Activated CD8-positive, alpha-beta T cell treated with anti-CD3 and anti-CD28 coated beads, Interleukin-2, amount 10 ng/mL, durations not matched to agents 7 days and 5 days (primary cell): Measurements from ENCODE around the gene TP73. TPM values are rescaled to one million over a fixed set of nuclear protein-coding genes. Genes with fewer than 3 reads are reported as not detected.

Source experiments
- ATAC-seq: fragments of 150-1000 bp; cut with Tn5 transposase; one replicate; pipeline ENCODE4 v1.10.0; 2021; ENCODE audit warnings: moderate library complexity
- CTCF ChIA-PET: fragments of 350-600 bp; sonication (Branson Sonifier 250); formaldehyde crosslinking; loops from one replicate; lab custom pipeline; 2021; ENCODE audit warnings: antibody characterized with exemption; lab: Charles Lee
- POLR2A ChIA-PET: fragments of 350-600 bp; sonication (Branson Sonifier 250); formaldehyde crosslinking; loops from one replicate; lab custom pipeline; 2021; ENCODE audit warnings: antibody characterized with exemption; lab: Charles Lee
- DNase-seq: peaks from one replicate; pipeline ENCODE4 v3.0.0-alpha.2; 2020
- H3K27ac Mint-ChIP-seq: one replicate; pipeline ENCODE4 v1.8.0; 2021; ENCODE audit warnings: mild to moderate bottlenecking, mixed read lengths
- H3K27me3 Mint-ChIP-seq: one replicate; pipeline ENCODE4 v1.8.0; 2021; ENCODE audit warnings: low read depth, mixed read lengths
- H3K36me3 Mint-ChIP-seq: one replicate; pipeline ENCODE4 v1.8.0; 2021; ENCODE audit warnings: low read depth, mixed read lengths
- H3K4me1 Mint-ChIP-seq: one replicate; pipeline ENCODE4 v1.8.0; 2021; ENCODE audit warnings: low read depth, mixed read lengths
- H3K4me3 Mint-ChIP-seq: one replicate; pipeline ENCODE4 v1.8.0; 2021; ENCODE audit warnings: mild to moderate bottlenecking, mixed read lengths
- H3K9me3 Mint-ChIP-seq: one replicate; pipeline ENCODE4 v1.8.0; 2022; ENCODE audit warnings: mixed read lengths; ENCODE audit not compliant: insufficient read depth
- total RNA-seq, 2 experiments: library from RNA; stranded (reverse); gene quantifications; one replicate each; pipeline ENCODE4 v1.2.3, GENCODE V29; 2021

The TP73 gene
- total RNA-seq, 2 experiments from 2014 or later = 1.3 to 1.4 TPM

- DNase-seq (no peak), ATAC-seq (no peak)
- Mint-ChIP-seq H3K36me3 (peaks cover 10% of the 10 kb centered on the region), H3K27me3 (peaks cover 28% of the 10 kb centered on the region), H3K4me1 (peaks cover 24% of the 10 kb centered on the region), H3K27ac (peak overlapping the region; percentile 66), H3K4me3 (peak overlapping the region; percentile 80), H3K9me3 (no peaks in the 10 kb centered on the region)
- ChIA-PET POLR2A (interaction anchor here (0.9 kb wide), 1 partner anchor 12 kb away, joined by 3 read pairs; no protein-coding TSS in a partner anchor), CTCF (no interaction called here)
Measured at GRCh38 chr1:3650248-3651025, 1.9 kb upstream of the TP73 start.

- no peak for DNase-seq
- ATAC-seq = no peak
- Mint-ChIP-seq H3K27me3 (peaks cover 33% of the 10 kb centered on the region), H3K36me3 (peaks cover 7% of the 10 kb centered on the region), H3K4me3 (peak overlapping the region; percentile 12), H3K27ac (no peak overlapping the region), H3K9me3 (no peaks in the 10 kb centered on the region), H3K4me1 (peaks cover 27% of the 10 kb centered on the region)
- ChIA-PET POLR2A (no interaction called here), CTCF (interaction anchor here (0.9 kb wide), 1 partner anchor 73 kb away, joined by 3 read pairs; no protein-coding TSS in a partner anchor)
Measured at GRCh38 chr1:3651026-3651929, 1.0 kb upstream of the TP73 start.

DNA sequence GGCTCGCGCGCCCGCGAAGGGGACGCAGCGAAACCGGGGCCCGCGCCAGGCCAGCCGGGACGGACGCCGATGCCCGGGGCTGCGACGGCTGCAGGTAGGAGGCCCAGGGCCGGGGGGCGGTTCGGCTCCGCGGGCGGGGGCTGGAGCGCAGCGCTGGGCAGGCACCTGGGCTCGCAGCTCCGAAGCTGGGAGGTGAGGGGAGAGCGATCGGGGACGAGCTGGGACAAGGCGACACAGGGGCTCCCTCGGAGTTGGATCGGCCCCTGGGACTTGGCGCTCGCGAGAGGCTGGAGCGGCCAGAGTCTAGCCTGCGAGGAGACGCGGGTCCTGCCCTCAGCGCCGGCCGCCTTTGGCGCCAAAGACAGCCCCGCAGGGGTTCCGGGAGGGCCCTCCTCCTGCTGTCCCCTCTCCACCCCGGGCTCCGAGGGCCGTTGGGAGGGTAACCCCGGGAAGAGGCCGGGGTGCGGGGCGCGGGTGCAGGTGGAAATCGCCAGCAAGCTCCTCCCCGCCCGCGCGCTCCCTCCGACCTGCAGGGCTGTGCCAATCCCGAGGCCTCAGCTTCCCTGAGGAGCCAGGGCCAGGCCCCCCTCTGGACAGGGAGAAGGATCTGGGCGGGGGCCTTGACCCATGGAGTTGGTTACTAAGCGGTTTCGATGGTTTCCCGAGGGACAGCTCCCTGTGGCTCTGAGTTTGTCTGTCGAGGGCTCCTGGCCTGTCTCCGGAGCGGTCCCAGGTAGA is 401 bp downstream of the TP73 start:
- H3K36me3 Mint-ChIP-seq = peaks cover 2% of the 10 kb centered on the region

GRCh38 chr1:3653286-3653618 is 936 bp downstream of the TP73 start:
- H3K4me1 Mint-ChIP-seq = peaks cover 24% of the 10 kb centered on the region
- no peaks in the 10 kb centered on the region for H3K9me3 Mint-ChIP-seq
- peaks cover 2% of the 10 kb centered on the region for H3K36me3 Mint-ChIP-seq
- DNase-seq = no peak
- ATAC-seq = no peak
- ChIA-PET CTCF (interaction anchor here (1.1 kb wide), 1 partner anchor 30 kb away, joined by 3 read pairs; no protein-coding TSS in a partner anchor), POLR2A (interaction anchor here (0.6 kb wide), 1 partner anchor 75 kb away, joined by 3 read pairs; no protein-coding TSS in a partner anchor)
- no peak overlapping the region for H3K27ac Mint-ChIP-seq
- H3K4me3 Mint-ChIP-seq = no peak overlapping the region
- peaks cover 34% of the 10 kb centered on the region for H3K27me3 Mint-ChIP-seq

More for the DNA sequence above, 401 bp downstream of the TP73 start:
- H3K4me3 Mint-ChIP-seq = no peak overlapping the region
- no peaks in the 10 kb centered on the region for H3K9me3 Mint-ChIP-seq
- no peak for DNase-seq
- ChIA-PET POLR2A (no interaction called here), CTCF (no interaction called here)
- no peak for ATAC-seq
- H3K27me3 Mint-ChIP-seq = peaks cover 33% of the 10 kb centered on the region
- H3K27ac Mint-ChIP-seq = no peak overlapping the region
- peaks cover 29% of the 10 kb centered on the region for H3K4me1 Mint-ChIP-seq

DNA sequence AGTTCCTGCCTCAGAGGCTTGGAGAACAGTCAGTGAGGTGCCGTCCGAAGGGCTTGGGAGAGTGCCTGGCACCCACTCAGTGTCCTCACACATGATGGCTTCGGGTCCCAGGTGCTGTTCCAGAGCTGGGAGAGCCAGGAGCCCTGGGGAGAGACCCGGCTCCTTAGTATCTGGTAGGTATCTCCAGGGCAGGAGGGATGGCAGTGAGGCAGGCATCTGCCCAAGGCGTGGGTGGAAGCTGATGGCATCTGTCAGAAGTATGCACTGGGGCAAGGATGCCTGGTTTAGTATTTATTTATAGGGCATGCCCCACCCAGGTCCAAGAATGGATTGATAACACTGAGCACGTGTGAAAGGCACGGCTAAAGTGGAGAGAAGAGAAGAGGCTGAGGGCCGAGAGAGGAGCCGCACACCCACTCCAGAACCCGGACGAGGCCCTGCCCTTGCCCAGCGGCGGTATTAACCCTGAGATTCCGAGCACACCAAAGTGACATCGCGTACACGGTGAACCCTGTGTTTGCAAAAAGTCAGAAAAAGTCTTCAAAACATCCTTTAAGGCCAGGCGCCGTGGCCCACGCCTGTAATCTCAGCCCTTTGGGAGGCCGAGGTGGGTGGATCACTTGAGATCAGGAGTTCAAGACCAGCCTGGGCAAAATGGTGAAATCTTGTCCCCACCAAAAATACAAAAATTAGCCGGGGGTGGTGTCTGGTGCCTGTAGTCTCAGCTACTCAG is 2.4 kb downstream of the TP73 start:
- no peaks in the 10 kb centered on the region for H3K36me3 Mint-ChIP-seq
- POLR2A ChIA-PET = no interaction called here
- H3K4me1 Mint-ChIP-seq = peaks cover 14% of the 10 kb centered on the region
- ATAC-seq (no peak), DNase-seq (no peak)
- H3K4me3 Mint-ChIP-seq = no peak overlapping the region
- CTCF ChIA-PET = interaction anchor here (1.1 kb wide), 1 partner anchor 32 kb away, joined by 3 read pairs; no protein-coding TSS in a partner anchor
- no peak overlapping the region for H3K27ac Mint-ChIP-seq
- H3K9me3 Mint-ChIP-seq = no peaks in the 10 kb centered on the region
- peaks cover 39% of the 10 kb centered on the region for H3K27me3 Mint-ChIP-seq

- peaks cover 12% of the 10 kb centered on the region for H3K4me1 Mint-ChIP-seq
- peaks cover 28% of the 10 kb centered on the region for H3K27me3 Mint-ChIP-seq
- no peak for ATAC-seq
- no peaks in the 10 kb centered on the region for H3K9me3 Mint-ChIP-seq
- CTCF ChIA-PET = no interaction called here
- no peak overlapping the region for H3K27ac Mint-ChIP-seq
- H3K36me3 Mint-ChIP-seq = no peaks in the 10 kb centered on the region
- peak; percentile 31 for DNase-seq
- POLR2A ChIA-PET = no interaction called here
- H3K4me3 Mint-ChIP-seq = no peak overlapping the region
Measured at GRCh38 chr1:3656450-3657095, 4.3 kb downstream of the TP73 start.

- Mint-ChIP-seq H3K4me3 (no peak overlapping the region), H3K9me3 (no peaks in the 10 kb centered on the region), H3K27ac (no peak overlapping the region), H3K27me3 (peaks cover 28% of the 10 kb centered on the region), H3K36me3 (no peaks in the 10 kb centered on the region), H3K4me1 (peaks cover 12% of the 10 kb centered on the region)
- CTCF ChIA-PET = no interaction called here
- POLR2A ChIA-PET = no interaction called here
- DNase-seq (no peak), ATAC-seq (no peak)
Measured at GRCh38 chr1:3657096-3657475, 4.8 kb downstream of the TP73 start.

GRCh38 chr1:3657578-3658230 is 5.4 kb downstream of the TP73 start:
- H3K4me3 Mint-ChIP-seq = no peak overlapping the region
- H3K27ac Mint-ChIP-seq = no peak overlapping the region
- H3K36me3 Mint-ChIP-seq = no peaks in the 10 kb centered on the region
- H3K4me1 Mint-ChIP-seq = peaks cover 12% of the 10 kb centered on the region
- no peak for DNase-seq
- POLR2A ChIA-PET = no interaction called here
- CTCF ChIA-PET = interaction anchor here (1.0 kb wide), 1 partner anchor 39 kb away, joined by 4 read pairs; no protein-coding TSS in a partner anchor
- ATAC-seq = no peak
- H3K27me3 Mint-ChIP-seq = peaks cover 28% of the 10 kb centered on the region
- H3K9me3 Mint-ChIP-seq = no peaks in the 10 kb centered on the region

- ChIA-PET POLR2A (no interaction called here), CTCF (interaction anchor here (1.0 kb wide), 1 partner anchor 39 kb away, joined by 4 read pairs; no protein-coding TSS in a partner anchor)
- no peak for ATAC-seq
Measured at GRCh38 chr1:3658231-3658615, 5.9 kb downstream of the TP73 start.

GRCh38 chr1:3659093-3659492 is 6.8 kb downstream of the TP73 start:
- no peak for DNase-seq
- Mint-ChIP-seq H3K9me3 (no peaks in the 10 kb centered on the region), H3K36me3 (no peaks in the 10 kb centered on the region), H3K27me3 (peaks cover 19% of the 10 kb centered on the region), H3K27ac (no peak overlapping the region), H3K4me1 (peaks cover 12% of the 10 kb centered on the region), H3K4me3 (no peak overlapping the region)
- POLR2A ChIA-PET = interaction anchor here (0.6 kb wide), 1 partner anchor 407 kb away, joined by 4 read pairs; no protein-coding TSS in a partner anchor
- no peak for ATAC-seq
- CTCF ChIA-PET = interaction anchor here (1.0 kb wide), 1 partner anchor 40 kb away, joined by 4 read pairs; no protein-coding TSS in a partner anchor

More at GRCh38 chr1:3658231-3658615, 5.9 kb downstream of the TP73 start:
- peaks cover 28% of the 10 kb centered on the region for H3K27me3 Mint-ChIP-seq
- DNase-seq = no peak
- H3K4me3 Mint-ChIP-seq = no peak overlapping the region
- no peak overlapping the region for H3K27ac Mint-ChIP-seq
- peaks cover 12% of the 10 kb centered on the region for H3K4me1 Mint-ChIP-seq
- H3K36me3 Mint-ChIP-seq = no peaks in the 10 kb centered on the region
- H3K9me3 Mint-ChIP-seq = no peaks in the 10 kb centered on the region
